HG03439 (cell line): Measurements from ENCODE around the gene PAPSS2.
"Not testable (repeated sequence)": the region's sequence is repeated elsewhere in the genome, so short reads cannot be mapped to it uniquely, and the experiment has no call there.

Experiments used
- ATAC-seq: cut with Tn5 transposase; IDR thresholded peaks from one replicate; pipeline ENCODE4 v1.9.1; 2021; ENCODE audit warnings: mild to moderate bottlenecking, moderate library complexity; ENCODE audit not compliant: unreplicated experiment

Gene PAPSS2

DNA sequence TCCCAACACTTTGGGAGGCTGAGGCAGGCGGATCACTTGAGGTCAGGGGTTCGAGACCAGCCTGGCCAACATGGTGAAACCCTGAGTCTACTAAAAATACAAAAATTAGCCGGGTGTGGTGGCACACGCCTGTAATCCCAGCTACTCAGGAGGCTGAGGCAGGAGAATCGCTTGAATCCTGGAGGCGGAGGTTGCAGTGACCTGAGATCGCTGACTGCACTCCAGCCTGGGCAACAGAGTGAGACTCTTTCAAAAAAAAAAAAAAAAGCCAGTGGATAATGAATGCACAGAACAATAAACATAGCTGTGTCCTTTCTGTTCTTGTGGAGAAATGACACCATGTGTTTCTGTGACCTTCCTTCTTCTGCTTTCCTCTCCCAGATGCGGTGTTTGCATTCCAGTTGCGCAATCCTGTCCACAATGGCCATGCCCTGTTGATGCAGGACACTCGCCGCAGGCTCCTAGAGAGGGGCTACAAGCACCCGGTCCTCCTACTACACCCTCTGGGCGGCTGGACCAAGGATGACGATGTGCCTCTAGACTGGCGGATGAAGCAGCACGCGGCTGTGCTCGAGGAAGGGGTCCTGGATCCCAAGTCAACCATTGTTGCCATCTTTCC lies 83.4 kb downstream of the PAPSS2 start:
- ATAC-seq: not testable (repeated sequence)

DNA sequence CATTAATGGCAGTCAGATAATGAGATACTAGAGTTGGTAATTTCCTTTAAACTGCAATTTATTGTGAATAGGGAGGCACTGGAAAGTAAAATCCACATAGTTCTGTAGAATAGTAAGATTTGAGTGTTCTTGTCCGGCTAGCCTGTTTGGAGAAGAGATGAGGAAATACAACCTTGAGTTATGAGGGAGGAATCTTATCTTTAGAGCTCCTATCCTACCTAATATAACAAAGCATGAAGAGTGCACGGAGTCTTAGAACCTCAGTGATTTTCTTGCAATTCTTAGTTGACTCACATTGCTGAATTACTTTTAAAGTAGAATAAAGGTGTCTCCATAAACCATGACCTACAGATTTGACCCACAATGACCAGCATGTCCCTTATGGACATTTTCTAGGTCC lies 84.9 kb downstream of the PAPSS2 start:
- no peak for ATAC-seq

DNA sequence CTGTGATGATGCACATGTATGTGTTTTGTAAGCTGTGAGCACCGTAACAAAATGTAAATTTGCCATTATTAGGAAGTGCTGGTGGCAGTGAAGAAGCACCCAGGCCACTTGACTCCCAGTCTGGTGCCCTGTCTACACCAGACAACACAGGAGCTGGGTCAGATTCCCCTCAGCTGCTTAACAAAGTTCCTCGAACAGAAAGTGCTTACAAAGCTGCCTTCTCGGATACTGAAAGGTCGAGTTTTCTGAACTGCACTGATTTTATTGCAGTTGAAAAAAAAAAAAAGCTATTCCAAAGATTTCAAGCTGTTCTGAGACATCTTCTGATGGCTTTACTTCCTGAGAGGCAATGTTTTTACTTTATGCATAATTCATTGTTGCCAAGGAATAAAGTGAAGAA lies 87.2 kb downstream of the PAPSS2 start:
- ATAC-seq: no peak

DNA sequence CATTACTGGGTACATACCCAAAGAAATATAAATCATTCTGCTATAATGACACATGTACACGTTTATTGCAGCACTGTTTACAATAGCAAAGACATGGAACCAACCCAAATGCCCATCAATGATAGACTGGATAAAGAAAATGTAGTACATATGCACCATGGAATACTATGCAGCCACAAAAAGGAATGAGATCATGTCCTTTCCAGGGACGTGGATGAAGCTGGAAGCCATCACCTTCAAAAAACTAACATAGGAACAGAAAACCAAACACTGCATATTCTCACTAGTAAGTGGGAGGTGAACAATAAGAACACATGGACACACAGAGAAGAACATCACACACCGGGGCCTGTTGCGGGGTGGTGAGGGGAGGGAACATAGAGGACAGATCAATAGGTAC lies 88.6 kb downstream of the PAPSS2 start:
- not testable (repeated sequence) for ATAC-seq

DNA sequence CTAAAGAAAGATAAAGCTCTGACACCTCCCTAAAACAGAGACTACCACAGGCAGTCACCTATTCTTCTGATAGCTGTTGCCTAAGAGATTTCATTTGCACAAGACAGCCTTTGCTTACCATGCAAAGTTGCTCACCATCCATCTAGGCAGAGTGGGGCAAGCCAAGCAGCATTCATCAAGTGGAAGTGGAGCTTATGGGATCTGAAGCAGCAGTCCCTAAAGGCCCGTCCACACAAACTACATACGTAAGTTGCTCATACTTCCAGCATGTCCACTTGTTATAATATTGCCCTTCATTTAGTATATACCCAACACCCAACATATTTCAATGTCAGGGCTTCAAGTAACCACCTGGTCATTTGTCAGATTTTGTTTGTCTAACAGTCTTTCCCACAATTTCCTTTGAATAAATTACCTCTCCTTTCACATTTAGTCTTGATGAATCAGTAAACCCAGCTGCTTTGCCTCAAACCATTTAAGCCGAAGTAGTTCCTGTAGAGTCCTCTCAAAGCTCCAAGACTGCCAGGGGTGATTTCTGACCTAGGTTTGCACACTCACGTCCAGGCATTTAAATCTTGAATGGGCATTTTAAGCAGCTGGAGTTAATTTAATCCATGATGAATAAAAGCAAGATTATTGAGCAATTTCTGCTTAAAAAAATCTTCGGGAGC lies 90.5 kb downstream of the PAPSS2 start:
- ATAC-seq: no peak

DNA sequence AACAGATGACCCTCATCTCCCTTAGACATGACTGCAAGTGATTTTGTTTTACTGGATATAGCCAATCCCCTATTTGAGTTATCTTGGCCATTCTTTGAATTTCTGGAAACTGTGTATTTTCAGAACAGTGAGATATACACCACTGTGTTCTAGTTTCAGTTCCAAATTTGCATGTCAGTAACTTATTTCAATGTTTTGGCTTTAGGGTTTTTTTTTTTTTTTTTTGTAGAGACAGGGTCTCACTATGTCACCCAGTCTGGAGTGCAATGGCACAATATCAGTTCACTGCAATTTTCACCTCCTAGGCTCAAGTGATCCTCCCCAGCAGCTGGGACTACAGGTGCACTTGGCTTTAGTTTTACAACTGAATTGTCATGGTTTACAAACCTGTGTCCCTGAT lies 91.1 kb downstream of the PAPSS2 start:
- ATAC-seq: no peak

DNA sequence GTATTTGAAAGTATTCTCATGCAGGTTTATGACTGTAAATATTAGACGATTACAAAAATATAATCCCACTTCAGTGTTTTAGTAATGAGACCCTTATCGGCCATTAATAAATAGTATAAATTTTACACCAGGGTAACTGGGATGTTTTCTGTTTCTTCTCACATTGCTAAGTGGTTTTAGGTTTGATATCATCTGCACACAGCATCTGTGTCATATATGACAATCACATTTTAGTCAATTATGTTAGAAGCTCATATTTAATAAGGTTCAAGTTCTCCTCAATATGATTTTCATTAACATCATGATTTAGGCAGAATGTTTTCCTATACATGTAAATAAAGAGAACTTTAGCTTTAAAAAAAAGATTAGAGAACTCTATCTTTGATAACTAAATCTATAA lies 91.6 kb downstream of the PAPSS2 start:
- no peak for ATAC-seq

DNA sequence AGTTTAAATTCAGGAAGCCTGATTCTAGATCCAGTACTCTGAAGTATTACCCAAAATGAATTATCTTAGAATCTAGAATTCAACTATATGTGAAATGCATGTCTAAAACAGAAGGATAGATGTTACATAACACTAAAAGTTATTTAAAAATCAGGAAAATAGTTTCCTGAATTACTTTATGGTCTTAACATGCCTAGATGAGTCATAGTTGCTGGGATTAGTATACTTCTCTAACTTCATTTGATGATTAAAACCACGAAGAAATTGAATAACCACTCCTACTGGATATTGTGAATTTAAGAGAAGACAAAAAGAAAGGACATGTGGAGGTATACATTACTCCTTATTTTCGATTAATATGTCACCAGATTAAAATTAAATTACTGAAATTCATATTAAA lies 92.9 kb downstream of the PAPSS2 start:
- ATAC-seq: no peak

DNA sequence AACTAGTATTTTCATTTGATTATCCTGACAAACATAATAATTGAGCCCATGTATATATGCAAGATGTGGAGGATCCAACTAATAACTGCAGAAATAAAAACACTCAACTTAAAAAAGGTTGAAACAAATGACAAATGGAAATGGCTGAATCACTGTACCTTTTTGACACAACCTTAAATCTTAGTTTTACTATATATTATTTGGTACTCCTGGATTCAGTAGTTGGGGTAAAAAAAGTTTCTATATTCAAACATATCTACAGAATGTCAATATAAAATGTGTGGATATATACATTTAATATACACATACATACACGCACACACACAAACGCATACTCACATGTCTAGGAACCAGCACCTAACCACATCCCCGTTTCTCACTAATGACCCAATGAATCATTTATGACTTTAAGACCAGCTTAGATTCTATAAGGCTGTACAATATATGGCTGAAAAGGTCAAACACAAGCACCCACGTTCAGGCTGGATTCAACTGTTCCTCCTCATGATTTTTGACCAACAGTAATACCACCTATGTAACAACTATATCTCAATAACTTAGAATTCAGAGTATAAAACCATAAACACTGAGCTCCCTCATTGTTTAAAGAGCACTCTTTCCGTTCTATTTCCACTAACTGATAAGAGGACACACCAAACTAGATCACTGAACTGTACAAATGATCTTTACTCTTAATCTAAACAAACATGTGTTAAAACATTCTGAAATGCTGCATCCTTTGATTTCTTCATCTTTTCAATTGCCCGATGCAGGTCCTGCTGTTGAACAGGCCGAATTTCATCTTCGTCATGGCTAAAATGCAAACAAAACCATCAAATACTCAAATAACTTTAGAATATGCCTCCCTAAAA lies 94.6 kb downstream of the PAPSS2 start:
- no peak for ATAC-seq

DNA sequence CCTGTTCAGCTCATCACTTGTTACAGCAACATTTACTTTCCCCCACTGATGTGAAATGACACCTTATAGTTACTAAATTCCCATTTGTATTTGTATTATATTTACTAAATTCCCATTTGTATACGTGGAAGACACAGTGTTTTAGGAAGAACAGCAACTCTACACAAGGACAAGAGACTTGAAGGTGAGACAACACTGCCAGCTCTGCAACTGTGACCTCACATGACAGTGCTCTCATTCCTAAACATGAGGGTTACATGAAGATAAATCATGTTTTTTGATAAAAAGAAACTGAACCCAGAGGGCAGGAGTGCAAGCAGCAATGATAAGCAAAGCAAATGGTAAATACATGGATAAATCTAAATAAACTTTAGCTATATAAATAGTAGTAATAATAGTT lies 98.0 kb downstream of the PAPSS2 start:
- no peak for ATAC-seq

DNA sequence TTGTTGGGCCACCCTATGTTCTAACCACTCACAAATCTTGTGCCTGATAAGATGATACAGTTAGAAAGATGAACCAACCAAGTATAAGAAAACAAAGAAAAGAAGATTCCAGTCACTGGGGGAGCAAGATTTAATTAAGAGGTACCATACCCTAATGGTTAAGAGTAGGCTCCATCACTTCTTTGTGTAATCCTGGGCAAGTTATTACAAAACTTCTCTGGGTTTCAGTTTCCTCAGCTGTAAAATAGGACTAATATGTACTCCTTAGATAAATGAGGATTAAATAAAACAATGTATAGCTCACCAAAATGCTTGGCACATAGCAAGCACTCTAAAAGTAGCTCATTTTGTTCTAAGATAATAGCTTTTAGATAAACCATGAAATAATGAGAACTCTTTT lies 99.9 kb downstream of the PAPSS2 start:
- no peak for ATAC-seq

DNA sequence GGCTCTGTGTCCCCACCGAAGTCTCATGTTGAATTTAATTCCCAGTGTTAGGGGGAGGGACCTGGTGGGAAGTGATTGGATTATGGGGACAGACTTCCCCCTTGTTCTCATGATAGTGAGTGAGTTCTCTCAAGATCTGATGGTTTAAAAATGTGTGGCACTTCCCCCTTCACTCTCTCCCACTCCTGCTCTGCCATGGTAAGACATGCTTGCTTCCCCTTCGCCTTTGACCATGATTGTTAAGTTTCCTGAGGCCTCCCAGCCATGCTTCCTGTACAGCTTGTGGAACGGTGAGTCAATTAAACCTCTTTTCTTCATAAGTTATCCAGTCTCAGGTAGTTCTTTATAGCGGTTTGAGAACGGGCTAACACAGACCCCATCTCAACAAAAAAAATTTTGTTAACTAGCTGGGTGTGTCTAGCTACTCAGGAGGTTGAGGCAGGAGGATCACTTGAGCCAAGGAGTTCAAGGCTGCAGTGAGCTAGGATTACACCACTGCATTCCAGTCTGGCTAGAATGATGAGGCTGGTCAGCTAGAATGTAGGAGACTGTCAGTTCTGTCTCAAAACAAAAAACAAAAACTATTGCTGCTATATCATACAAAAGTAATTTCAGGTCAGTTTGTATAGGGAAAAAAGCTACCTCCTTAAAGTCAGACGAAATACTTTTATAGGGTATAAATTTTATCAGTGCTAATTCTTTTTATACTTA lies 100.7 kb downstream of the PAPSS2 start:
- no peak for ATAC-seq

DNA sequence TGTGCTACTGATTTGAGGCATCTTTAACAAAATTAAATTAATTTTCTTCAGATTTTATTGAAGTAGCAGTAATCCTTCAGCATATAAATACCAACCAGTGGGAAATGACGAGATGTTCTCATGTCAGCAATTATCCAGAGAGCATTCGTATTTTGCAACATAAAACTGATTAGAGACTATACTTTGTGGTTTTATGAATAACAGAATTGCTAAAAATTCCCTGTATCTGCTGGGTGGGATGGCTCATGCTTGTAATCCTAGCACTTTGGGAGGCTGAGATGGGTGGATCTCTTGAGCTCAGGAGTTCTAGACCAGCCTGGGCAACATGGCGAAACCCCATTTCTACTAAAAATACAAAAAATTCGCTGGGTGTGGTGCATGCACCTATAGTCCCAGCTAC lies 101.5 kb downstream of the PAPSS2 start:
- ATAC-seq: no peak

DNA sequence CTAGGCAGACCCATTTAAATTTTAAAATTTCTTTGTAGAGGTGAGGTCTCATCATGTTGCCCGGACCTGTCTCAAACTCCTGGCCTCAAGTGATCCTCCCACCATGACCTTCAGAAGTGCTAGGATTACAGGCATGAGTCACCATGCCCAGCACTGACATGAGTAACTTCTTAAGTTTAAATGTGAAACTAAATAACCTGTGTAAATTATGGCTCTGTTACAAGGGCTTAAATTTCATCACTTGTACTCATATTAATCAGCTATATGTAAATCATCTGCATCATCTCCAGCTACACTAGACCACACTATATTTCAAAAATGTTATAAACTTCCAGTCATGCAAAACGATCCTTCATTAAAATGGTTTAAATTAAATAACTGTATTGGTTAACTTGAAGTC lies 102.2 kb downstream of the PAPSS2 start:
- ATAC-seq: peak; percentile 71

DNA sequence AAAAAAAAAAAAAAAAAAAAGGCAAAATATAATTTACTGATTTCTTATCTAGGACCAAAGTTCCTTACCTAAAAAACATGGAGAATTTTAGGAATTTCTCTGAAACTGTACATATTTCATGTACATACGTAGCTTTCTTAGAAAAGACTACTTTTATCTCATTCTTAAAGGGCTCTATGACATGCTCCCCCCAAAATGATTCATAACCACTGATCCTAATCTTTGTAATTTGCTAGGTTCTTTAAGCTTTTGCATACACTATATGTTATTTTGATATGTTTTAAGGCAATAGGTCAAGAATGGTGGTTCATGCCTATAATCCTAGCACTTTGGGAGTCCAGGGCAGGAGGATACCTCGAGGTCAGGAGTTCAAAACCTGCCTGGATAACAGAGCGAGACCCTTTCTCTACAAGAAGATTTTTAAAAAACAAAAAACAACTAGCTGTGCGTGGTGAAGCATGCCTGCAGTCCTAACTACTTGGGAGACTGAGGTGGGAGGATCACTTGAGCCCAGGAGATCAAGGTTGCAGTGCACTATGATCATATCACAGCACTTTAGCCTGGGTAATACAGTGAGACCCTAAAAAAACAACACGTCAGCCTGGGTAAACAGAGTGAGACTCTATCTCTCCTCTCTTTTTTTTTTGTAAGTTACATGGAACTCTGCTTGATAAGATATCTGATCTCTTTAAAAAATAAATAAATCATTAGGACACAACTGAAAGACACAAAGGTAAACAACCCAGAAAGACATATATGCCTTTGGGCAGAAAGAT lies 103.6 kb downstream of the PAPSS2 start:
- no peak for ATAC-seq

DNA sequence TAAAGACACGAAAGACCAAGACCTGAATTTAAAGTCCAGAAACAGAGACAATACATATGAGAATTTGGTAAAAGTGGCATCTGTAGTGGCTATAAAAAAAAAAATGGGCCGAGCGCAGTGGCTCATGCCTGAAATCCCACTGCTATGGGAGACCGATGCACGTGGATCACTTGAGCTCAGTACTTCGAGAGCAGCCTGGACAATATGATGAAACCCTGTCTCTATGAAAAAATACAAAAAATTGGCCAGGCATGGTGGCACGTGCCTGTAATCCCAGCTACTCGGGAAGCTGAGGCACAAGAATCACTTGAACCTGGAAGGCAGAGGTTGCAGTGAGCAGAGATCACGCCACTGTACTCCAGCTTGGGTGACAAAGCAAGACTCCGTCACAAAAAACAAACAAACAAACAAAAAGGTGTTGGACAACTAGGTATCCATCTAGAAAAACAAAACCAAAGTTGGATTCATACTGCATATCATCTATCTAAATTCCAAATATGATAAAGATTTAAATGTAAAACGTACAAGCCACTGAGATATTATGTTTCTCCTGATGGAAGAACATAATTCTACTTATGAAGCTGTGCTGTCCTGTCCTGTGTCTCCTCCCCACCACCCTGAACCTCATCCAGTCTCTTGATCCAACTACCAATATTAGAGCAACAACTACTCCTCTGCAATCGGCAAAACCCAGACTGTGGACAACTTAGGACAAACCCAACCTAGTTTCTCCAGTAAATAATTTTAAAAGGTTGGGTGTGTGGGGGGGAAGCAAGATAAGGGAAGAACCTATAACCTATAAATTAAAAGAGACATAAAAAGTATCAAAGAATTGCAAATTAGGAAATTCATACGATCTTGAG lies 104.6 kb downstream of the PAPSS2 start:
- no peak for ATAC-seq

DNA sequence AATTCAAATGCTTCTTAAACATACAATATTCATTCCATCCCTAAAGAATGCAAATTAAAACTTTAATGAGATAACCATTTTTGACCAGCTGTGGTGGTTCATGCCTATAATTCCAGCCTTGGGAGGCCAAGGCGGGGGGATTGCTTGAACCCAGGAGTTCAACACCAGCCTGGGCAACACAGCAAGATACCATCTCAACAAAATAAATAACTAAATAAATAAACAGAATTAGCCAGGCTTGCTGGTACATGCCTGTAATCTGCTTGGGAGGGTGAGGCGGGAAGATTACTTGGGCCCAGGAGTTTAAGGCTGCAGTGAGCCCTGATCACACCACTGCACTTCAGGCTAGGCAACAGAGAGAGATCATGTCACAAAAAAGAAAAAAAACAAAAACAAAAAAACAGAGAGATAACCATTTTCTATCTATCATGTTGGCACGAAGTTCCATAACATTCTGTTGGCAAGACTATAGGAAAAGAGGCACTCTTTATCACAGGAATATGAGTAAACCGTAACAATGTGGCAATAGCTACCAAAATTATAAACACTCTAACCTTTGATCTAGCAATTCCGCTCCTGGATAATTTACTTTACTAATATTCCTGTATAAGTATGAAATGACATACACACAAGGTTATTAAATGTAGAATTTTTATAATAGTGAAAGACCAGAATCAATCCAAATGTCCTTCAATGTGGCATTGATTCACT lies 106.1 kb downstream of the PAPSS2 start:
- no peak for ATAC-seq

DNA sequence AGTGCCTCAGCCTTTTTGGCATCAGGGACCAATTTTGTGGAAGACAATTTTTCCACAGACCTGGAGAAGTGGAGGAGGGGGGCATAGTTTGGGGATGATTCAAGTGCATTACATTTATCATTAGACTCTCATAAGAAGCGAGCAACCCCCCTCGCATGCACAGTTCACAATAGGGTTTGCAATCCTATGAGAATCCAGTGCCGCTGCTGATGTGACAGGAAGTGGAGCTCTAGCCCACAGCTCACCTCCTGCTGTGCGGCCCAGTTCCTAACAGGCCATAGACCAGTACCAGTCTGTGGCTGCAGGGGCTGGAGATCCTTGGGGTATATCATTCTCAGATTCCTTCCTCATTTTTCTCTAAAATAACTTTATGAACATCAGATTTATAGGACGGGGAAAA lies 107.6 kb downstream of the PAPSS2 start:
- ATAC-seq: no peak

DNA sequence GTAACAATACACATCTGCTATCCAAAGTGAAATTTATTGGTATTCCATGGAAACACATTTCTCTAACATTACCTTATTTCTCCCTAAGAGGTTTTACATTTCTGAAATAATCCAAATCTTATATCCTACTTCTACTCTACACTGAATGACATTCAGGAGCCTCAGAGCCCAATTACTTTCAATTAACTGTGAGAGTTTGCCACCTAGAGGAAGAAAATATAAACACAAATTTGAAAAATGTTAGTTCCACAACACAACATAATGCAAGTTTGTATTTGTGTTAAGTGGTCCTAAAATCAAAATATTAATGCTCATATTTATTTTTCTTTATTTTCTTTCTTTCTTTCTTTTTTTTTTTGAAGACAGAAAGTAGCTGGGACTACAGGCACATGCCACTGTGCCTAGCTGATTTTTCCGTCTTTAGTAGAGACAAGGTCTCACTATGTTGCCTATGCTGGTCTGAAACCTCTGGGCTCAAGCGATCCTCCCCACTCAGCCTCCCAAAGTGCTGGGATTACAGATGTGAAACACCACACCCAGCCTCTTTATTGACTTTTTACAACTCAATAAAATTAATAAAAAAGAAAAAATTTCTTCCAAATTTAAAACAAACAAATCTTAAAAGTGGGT lies 112.3 kb downstream of the PAPSS2 start:
- ATAC-seq: no peak
